Panc1 (cell line): ENCODE measurements around the gene GREB1L. TPM values are rescaled to one million over a fixed set of nuclear protein-coding genes. Genes with fewer than 3 reads are reported as not detected.

Source experiments
- ATAC-seq: fragments of 200-7000 bp; cut with Tn5 transposase; 2 replicates; pipeline ENCODE4 v1.9.1; 2020; ENCODE audit warnings: mild to moderate bottlenecking, moderate library complexity
- BruUV-seq: library from RNA; stranded (reverse); fragments of 400-500 nt; replicated peaks from 2 replicates; lab custom pipeline; 2021; lab: Mats Ljungman, UMichigan
- CTCF ChIA-PET: fragments of 300-600 bp; sonication (Branson Sonifier 250); formaldehyde crosslinking; loops from one replicate; lab custom pipeline; 2022; ENCODE audit warnings: antibody characterized with exemption; lab: Charles Lee
- POLR2A ChIA-PET: fragments of 300-600 bp; sonication (Branson Sonifier 250); formaldehyde crosslinking; loops from one replicate; lab custom pipeline; 2022; ENCODE audit warnings: antibody characterized with exemption; lab: Charles Lee
- DNase-seq: peaks from one replicate; pipeline ENCODE4 v3.0.0-alpha.2; 2010; ENCODE audit warnings: low read depth, low spot score
- H3K27ac ChIP-seq: 2 replicates; pipeline ENCODE4 v1.5.1; 2011; ENCODE audit warnings: mild to moderate bottlenecking, low read length, inconsistent platforms
- H3K27me3 ChIP-seq: fragments of 200-500 bp; sonication (Bioruptor generic); 2 replicates; pipeline ENCODE4 v1.6.0; 2014; ENCODE audit warnings: low read length, inconsistent platforms; ENCODE audit not compliant: control insufficient read depth, insufficient read depth
- H3K36me3 ChIP-seq: fragments of 200-500 bp; sonication (Bioruptor generic); 2 replicates; pipeline ENCODE4 v1.5.1; 2014; ENCODE audit warnings: inconsistent platforms, mild to moderate bottlenecking, low read length, moderate library complexity; ENCODE audit not compliant: control insufficient read depth, insufficient read depth
- H3K4me1 ChIP-seq: 2 replicates; pipeline ENCODE4 v1.5.1; 2011; ENCODE audit warnings: inconsistent platforms, mild to moderate bottlenecking, low read length, moderate library complexity; ENCODE audit not compliant: control insufficient read depth, insufficient read depth
- H3K4me3 ChIP-seq, 2 experiments: 2 replicates each; pipeline ENCODE4 v1.5.1; 2011 to 2012; ENCODE audit warnings: low read depth in 2 of 2, low read length in 2 of 2, mild to moderate bottlenecking in 2 of 2, inconsistent platforms in 1 of 2, moderate library complexity in 1 of 2
- H3K9me3 ChIP-seq: fragments of 200-500 bp; sonication (Bioruptor generic); 2 replicates; pipeline ENCODE4 v1.5.1; 2014; ENCODE audit warnings: low read depth, mild to moderate bottlenecking, inconsistent platforms, low read length, moderate library complexity; ENCODE audit not compliant: control insufficient read depth, insufficient read depth
- POLR2AphosphoS5 ChIP-seq: IDR thresholded peaks from 2 replicates; pipeline ENCODE4 v1.6.1; 2012; ENCODE audit warnings: mild to moderate bottlenecking, low read depth, low read length, moderate library complexity
- SIN3A ChIP-seq: IDR thresholded peaks from 2 replicates; pipeline ENCODE4 v1.6.1; 2012; ENCODE audit warnings: low read depth, mild to moderate bottlenecking, low read length, moderate library complexity, borderline replicate concordance; ENCODE audit not compliant: insufficient read depth
- TCF7L2 ChIP-seq: IDR thresholded peaks from 2 replicates; pipeline ENCODE4 v1.6.1; 2011; ENCODE audit warnings: mild to moderate bottlenecking, low read depth, low read length, inconsistent platforms
- in situ Hi-C: cut with HindIII; loops from 2 replicates; pipeline ENCODE4 v1.10.0; 2016; ENCODE audit warnings: low sequenced_read_pairs, low pct_unique_long_range_greater_than_20kb
- intact Hi-C: fragments of 100-400 bp; cut with micrococcal nuclease; formaldehyde crosslinking; loops from one replicate; pipeline ENCODE4 v1.10.0; 2022; ENCODE audit not compliant: unreplicated experiment
- total RNA-seq: library from RNA; stranded (reverse); gene quantifications from one replicate; pipeline ENCODE4 v1.2.1, GENCODE V29; 2021; ENCODE audit not compliant: unreplicated experiment
- TF ChIP-seq, protein P1 (sequence below): fragments of 450-650 bp; IDR thresholded peaks from 2 replicates; pipeline ENCODE4 v1.5.1; 2017; ENCODE audit warnings: mild to moderate bottlenecking
- TF ChIP-seq, protein P2 (sequence below), 2 experiments: IDR thresholded peaks; 2 replicates each; pipeline ENCODE4 v1.6.1; 2011 to 2012; ENCODE audit warnings: low read depth in 2 of 2, control low read depth in 1 of 2, low read length in 1 of 2, mild to moderate bottlenecking in 1 of 2, moderate library complexity in 1 of 2; ENCODE audit not compliant: insufficient read depth in 1 of 2

GREB1L gene
- total RNA-seq, 1 experiment from 2014 or later: 11.0 TPM

DNA sequence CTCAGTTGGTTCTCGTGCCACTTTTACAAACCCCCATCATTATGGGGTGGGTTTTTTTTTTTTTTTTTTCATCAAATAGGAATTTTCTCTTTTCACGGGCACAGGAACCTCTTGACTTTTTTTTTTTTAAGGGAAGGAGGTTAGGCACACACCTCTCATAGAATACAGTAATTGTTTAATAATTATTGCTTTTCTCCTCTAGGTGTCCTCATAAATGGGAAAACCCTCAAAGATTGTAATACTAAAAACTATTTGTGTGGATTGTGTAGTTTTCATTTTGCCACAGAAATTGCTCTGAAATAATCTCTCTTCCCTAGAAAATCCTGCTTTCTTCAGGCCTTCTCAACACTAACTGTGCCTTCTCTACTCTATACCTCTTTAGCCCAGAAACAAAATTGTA is 147.3 kb downstream of the GREB1L start:
- H3K36me3 ChIP-seq: no peaks in the 10 kb centered on the region
- intact Hi-C loops (no loop called here), in situ Hi-C loops (no loop called here)
- DNase-seq (no peak), ATAC-seq (no peak)
- no peaks in the 10 kb centered on the region; the same call in 1 of the 2 replicates for H3K4me1 ChIP-seq
- CTCF ChIA-PET: no interaction called here
- POLR2A ChIA-PET: no interaction called here
- H3K27me3 ChIP-seq: no peaks in the 10 kb centered on the region
- no peak overlapping the region for H3K27ac ChIP-seq
- H3K9me3 ChIP-seq: no peaks in the 10 kb centered on the region
- TF ChIP-seq, protein P1, sequence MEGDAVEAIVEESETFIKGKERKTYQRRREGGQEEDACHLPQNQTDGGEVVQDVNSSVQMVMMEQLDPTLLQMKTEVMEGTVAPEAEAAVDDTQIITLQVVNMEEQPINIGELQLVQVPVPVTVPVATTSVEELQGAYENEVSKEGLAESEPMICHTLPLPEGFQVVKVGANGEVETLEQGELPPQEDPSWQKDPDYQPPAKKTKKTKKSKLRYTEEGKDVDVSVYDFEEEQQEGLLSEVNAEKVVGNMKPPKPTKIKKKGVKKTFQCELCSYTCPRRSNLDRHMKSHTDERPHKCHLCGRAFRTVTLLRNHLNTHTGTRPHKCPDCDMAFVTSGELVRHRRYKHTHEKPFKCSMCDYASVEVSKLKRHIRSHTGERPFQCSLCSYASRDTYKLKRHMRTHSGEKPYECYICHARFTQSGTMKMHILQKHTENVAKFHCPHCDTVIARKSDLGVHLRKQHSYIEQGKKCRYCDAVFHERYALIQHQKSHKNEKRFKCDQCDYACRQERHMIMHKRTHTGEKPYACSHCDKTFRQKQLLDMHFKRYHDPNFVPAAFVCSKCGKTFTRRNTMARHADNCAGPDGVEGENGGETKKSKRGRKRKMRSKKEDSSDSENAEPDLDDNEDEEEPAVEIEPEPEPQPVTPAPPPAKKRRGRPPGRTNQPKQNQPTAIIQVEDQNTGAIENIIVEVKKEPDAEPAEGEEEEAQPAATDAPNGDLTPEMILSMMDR: no peak; the same call in 1 of the 2 replicates
- TF ChIP-seq SIN3A (no peak), TCF7L2 (no peak), POLR2AphosphoS5 (no peak)
- TF ChIP-seq, protein P2, sequence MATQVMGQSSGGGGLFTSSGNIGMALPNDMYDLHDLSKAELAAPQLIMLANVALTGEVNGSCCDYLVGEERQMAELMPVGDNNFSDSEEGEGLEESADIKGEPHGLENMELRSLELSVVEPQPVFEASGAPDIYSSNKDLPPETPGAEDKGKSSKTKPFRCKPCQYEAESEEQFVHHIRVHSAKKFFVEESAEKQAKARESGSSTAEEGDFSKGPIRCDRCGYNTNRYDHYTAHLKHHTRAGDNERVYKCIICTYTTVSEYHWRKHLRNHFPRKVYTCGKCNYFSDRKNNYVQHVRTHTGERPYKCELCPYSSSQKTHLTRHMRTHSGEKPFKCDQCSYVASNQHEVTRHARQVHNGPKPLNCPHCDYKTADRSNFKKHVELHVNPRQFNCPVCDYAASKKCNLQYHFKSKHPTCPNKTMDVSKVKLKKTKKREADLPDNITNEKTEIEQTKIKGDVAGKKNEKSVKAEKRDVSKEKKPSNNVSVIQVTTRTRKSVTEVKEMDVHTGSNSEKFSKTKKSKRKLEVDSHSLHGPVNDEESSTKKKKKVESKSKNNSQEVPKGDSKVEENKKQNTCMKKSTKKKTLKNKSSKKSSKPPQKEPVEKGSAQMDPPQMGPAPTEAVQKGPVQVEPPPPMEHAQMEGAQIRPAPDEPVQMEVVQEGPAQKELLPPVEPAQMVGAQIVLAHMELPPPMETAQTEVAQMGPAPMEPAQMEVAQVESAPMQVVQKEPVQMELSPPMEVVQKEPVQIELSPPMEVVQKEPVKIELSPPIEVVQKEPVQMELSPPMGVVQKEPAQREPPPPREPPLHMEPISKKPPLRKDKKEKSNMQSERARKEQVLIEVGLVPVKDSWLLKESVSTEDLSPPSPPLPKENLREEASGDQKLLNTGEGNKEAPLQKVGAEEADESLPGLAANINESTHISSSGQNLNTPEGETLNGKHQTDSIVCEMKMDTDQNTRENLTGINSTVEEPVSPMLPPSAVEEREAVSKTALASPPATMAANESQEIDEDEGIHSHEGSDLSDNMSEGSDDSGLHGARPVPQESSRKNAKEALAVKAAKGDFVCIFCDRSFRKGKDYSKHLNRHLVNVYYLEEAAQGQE (IDR thresholded peaks at IDR 0.05; ENCODE audit: insufficient read depth in 1 of 2, low read depth in 2 of 2, low read length in 1 of 2): no peak
- BruUV-seq: no TSS peak
- no peak overlapping the region for H3K4me3 ChIP-seq

DNA sequence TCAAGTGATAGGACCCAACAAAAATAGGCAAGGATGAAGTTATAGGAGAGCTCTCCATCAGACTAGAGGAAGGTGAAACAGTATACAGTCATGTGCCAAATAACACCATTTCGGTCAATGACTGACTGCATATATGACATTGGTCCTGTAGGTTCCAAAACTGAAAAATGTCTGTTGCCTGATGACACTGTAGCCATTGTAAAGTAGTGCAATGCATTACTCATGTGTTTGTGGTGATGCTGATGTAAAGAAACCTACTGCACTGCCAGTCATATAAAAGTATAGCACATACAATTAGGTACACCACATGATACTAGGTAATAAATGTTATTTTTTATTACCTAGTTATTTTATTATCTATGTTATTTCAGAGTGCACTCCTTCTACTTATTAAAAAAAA is 147.9 kb downstream of the GREB1L start:
- Histone ChIP-seq H3K4me3 (no peak overlapping the region), H3K27ac (no peak overlapping the region), H3K4me1 (no peaks in the 10 kb centered on the region; the same call in 1 of the 2 replicates), H3K27me3 (no peaks in the 10 kb centered on the region), H3K36me3 (no peaks in the 10 kb centered on the region), H3K9me3 (no peaks in the 10 kb centered on the region)
- no TSS peak for BruUV-seq
- ChIA-PET POLR2A (no interaction called here), CTCF (no interaction called here)
- DNase-seq: no peak
- no peak for ATAC-seq
- TF ChIP-seq, protein P2 (IDR thresholded peaks at IDR 0.05; ENCODE audit: insufficient read depth in 1 of 2, low read depth in 2 of 2, low read length in 1 of 2): no peak
- no peak for TF ChIP-seq SIN3A
- TF ChIP-seq, protein P1: no peak
- no peak for TF ChIP-seq POLR2AphosphoS5
- TF ChIP-seq TCF7L2: no peak
- in situ Hi-C loops (no loop called here), intact Hi-C loops (no loop called here)
